H7 (cell line): ENCODE results near the gene SNX15. TPM values are rescaled to one million over a fixed set of nuclear protein-coding genes. Genes with fewer than 3 reads are reported as not detected.

Experiments
- DNase-seq: peaks from one replicate; pipeline ENCODE4 v3.0.0; 2012
- H3K27me3 ChIP-seq: 2 replicates; pipeline ENCODE4 v1.6.0; 2011; ENCODE audit warnings: mild to moderate bottlenecking, low read length; ENCODE audit not compliant: control insufficient read depth, insufficient read depth
- H3K36me3 ChIP-seq: replicated peaks from 2 replicates; pipeline ENCODE4 v1.5.1; 2011; ENCODE audit warnings: low read length; ENCODE audit not compliant: control insufficient read depth, insufficient read depth
- H3K4me3 ChIP-seq: 2 replicates; pipeline ENCODE4 v1.5.1; 2011; ENCODE audit warnings: low read depth, mild to moderate bottlenecking, control low read depth, low read length, moderate library complexity; ENCODE audit not compliant: insufficient read depth
- total RNA-seq: library from RNA; depleted of rRNA; stranded (reverse); fragments of >200 nt; shearing (Covaris generic); gene quantifications from 2 replicates; pipeline ENCODE4 v1.2.3, GENCODE V29; 2014

Gene SNX15
- total RNA-seq, 1 experiment from 2014 or later = 11.8 TPM

- Histone ChIP-seq H3K27me3 (no peaks in the 10 kb centered on the region), H3K36me3 (peaks cover 10% of the 10 kb centered on the region), H3K4me3 (no peak overlapping the region)
- DNase-seq = no peak
These were observed 45.4 kb downstream of the SNX15 start for GRCh38 chr11:65072631-65072966.

DNA sequence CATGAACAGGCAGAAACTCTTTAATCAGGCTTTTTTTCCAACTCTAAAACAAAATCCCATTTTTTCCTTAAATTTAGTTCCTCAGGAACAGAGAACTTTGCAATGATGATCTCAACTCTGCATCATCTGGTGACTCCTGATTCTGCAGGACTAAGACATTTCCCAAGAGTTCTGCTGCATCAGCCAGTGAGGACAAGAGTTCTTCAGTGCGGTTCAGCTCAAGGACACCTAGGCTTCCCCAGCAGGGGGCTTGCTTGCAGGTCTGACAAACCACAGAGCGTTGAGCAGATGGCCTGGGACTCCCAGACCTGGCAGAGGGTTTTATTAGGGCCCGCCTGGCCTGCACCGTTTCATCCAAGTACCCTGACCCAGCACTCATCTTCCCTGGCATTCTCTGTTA is 50.2 kb downstream of the SNX15 start:
- no peak for DNase-seq
- Histone ChIP-seq H3K27me3 (no peaks in the 10 kb centered on the region), H3K4me3 (no peak overlapping the region), H3K36me3 (peaks cover 39% of the 10 kb centered on the region)

- no peak overlapping the region for H3K4me3 ChIP-seq
- no peaks in the 10 kb centered on the region for H3K27me3 ChIP-seq
- DNase-seq = peak; percentile 85
- peaks cover 39% of the 10 kb centered on the region for H3K36me3 ChIP-seq
These were observed 50.9 kb downstream of the SNX15 start for GRCh38 chr11:65078151-65078550.

GRCh38 chr11:65078786-65079342 is 51.6 kb downstream of the SNX15 start:
- Histone ChIP-seq H3K36me3 (peaks cover 39% of the 10 kb centered on the region), H3K27me3 (no peaks in the 10 kb centered on the region), H3K4me3 (no peak overlapping the region)
- DNase-seq = no peak

DNA sequence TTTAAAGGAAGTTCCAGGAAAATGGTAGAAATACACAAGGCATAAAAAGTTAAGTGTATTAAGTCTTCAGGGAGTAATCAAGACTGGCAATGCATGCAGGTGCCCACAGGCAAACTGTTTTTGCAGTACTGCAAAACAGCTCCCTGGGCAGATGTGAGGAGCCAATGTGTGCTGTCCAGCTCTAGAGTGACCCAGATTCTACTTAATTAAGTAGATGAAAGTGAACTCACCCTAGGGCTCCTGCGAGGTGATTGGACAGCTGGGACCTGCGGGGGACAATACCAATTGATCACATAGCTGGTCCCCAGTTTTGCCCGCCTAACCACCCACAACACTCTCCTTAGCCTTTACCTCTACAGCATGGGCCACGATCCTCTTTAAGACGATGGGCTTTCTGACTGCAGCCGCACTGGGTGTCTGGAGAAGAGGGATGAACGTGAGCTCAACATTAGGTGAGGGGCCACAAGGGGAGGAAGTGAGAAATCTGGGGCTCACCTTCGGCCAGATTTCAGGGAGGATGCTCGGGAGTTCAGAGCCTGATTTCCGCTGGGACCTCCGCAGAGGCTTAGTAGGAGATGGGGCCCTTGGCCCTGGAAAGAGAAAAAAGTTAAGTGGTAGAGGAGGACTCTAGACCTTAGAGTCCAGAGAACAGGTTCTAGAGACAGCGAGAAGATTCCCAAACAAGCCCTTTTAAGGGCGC is 56.0 kb downstream of the SNX15 start:
- Histone ChIP-seq H3K36me3 (peaks cover 26% of the 10 kb centered on the region), H3K4me3 (peak overlapping the region; percentile 88), H3K27me3 (no peaks in the 10 kb centered on the region)
- peak; percentile 40 for DNase-seq

- DNase-seq = peak; percentile 100
- Histone ChIP-seq H3K27me3 (no peaks in the 10 kb centered on the region), H3K4me3 (peak within 1 kb of the TSS; percentile 88), H3K36me3 (peaks cover 20% of the 10 kb centered on the region)
These were observed 56.8 kb downstream of the SNX15 start, which contains the start of the genes CDCA5 and ZFPL1 for GRCh38 chr11:65083834-65084597. Gene CDCA5 (minus strand): TSS chr11:65084040. CDS start chr11:65083978, 62 bp downstream. Gene ZFPL1 (plus strand): TSS chr11:65084222. CDS start chr11:65084699, 477 bp downstream.

DNA sequence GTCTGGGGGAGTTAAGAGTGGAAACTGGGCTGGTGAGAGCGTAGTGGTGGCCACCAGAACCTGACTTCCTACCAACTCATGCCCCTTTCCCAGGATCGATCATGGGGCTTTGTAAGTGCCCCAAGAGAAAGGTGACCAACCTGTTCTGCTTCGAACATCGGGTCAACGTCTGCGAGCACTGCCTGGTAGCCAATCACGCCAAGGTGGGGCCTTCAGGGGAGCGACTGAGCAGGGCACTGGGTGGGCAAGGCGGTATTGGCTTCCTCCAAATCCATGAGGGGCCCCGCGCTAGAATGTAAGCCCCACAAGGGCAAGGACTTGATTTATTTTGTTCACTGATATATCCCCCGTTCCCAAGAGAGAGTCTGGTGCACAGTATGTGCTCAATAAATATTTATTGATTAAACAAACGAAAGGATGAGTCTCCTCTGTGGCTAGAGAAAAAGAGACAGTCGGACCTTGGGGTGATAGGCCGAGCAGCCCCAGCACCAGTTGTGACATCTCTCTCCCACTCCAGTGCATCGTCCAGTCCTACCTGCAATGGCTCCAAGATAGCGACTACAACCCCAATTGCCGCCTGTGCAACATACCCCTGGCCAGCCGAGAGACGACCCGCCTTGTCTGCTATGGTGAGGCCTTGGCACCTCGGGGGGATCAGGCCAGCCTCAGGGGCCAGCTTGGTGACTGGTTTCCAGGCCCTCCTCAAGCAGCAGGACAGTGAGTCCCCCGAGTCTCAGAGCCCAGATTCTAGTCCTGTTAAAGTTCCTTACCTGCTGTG is 57.5 kb downstream of the SNX15 start:
- peak overlapping the region; percentile 88 for H3K4me3 ChIP-seq
- peaks cover 17% of the 10 kb centered on the region for H3K36me3 ChIP-seq
- no peaks in the 10 kb centered on the region for H3K27me3 ChIP-seq
- DNase-seq = no peak

- Histone ChIP-seq H3K27me3 (no peaks in the 10 kb centered on the region), H3K36me3 (peaks cover 12% of the 10 kb centered on the region), H3K4me3 (no peak overlapping the region)
- no peak for DNase-seq
These were observed 58.2 kb downstream of the SNX15 start for GRCh38 chr11:65085446-65085845.

DNA sequence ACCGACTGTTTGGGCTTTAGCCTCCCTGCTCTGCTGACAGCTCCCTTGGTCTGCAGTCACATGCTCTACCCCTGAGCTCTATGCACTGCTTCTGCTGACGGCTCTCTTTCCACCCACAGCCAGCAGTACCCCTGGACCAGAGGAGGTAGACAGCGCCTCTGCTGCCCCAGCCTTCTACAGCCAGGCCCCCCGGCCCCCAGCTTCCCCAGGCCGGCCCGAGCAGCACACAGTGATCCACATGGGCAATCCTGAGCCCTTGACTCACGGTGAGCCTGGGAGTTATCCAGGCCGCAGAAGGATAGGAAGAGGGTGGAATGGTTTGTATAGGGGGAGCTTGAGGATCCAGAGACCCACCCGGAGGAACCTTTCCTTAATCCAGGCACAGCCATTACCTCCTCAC is 59.6 kb downstream of the SNX15 start:
- Histone ChIP-seq H3K4me3 (no peak overlapping the region), H3K36me3 (peaks cover 5% of the 10 kb centered on the region), H3K27me3 (no peaks in the 10 kb centered on the region)
- DNase-seq = no peak

DNA sequence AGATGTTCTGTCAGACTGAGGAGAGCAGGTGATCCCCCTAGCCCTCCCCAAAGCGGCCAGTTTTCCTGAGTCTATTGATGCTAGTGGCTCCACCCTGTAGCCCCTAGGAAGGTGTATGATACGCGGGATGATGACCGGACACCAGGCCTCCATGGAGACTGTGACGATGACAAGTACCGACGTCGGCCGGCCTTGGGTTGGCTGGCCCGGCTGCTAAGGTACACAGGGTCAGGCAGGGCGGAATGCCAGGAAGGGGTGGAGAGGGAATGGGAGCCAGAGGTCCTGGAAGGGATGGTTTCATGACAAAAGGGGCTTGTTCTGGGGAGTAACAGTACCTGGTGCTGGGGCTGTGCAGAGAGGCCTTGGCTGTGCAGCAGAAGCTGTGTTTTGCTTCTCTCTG is 60.0 kb downstream of the SNX15 start:
- no peak for DNase-seq
- Histone ChIP-seq H3K36me3 (peaks cover 1% of the 10 kb centered on the region), H3K27me3 (no peaks in the 10 kb centered on the region), H3K4me3 (no peak overlapping the region)

DNA sequence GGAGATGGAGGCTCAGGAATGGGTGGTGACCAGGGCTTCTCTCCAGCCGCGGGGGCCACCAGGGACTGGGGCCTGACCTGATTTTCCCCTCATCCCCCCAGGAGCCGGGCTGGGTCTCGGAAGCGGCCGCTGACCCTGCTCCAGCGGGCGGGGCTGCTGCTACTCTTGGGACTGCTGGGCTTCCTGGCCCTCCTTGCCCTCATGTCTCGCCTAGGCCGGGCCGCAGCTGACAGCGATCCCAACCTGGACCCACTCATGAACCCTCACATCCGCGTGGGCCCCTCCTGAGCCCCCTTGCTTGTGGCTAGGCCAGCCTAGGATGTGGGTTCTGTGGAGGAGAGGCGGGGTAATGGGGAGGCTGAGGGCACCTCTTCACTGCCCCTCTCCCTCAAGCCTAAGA is 60.6 kb downstream of the SNX15 start:
- no peaks in the 10 kb centered on the region for H3K27me3 ChIP-seq
- no peak overlapping the region for H3K4me3 ChIP-seq
- H3K36me3 ChIP-seq = peaks cover 1% of the 10 kb centered on the region; the same call in 1 of the 2 replicates
- DNase-seq = no peak

- Histone ChIP-seq H3K36me3 (peaks cover 1% of the 10 kb centered on the region; the same call in 1 of the 2 replicates), H3K27me3 (no peaks in the 10 kb centered on the region), H3K4me3 (no peak overlapping the region)
- DNase-seq = no peak
These were observed 62.4 kb downstream of the SNX15 start for GRCh38 chr11:65089621-65090020.
